Mesodermal cell (in vitro differentiated cells): ENCODE results near the gene ZNRF3.
"Not testable (repeated sequence)": the region's sequence is repeated elsewhere in the genome, so short reads cannot be mapped to it uniquely, and the experiment has no call there.

Experiments used
- H3K27ac ChIP-seq: 2 replicates; pipeline ENCODE4 v1.7.0; 2013; ENCODE audit warnings: mild to moderate bottlenecking, low read depth, low read length, moderate library complexity; ENCODE audit not compliant: severe bottlenecking
- H3K36me3 ChIP-seq: 2 replicates; pipeline ENCODE4 v1.7.1; 2013; ENCODE audit warnings: mild to moderate bottlenecking, low read length, moderate library complexity; ENCODE audit not compliant: control insufficient read depth, insufficient read depth
- H3K4me1 ChIP-seq: one replicate; pipeline ENCODE4 v1.7.1; 2013; ENCODE audit warnings: mild to moderate bottlenecking, low read length; ENCODE audit not compliant: insufficient read depth, control insufficient read depth, poor library complexity, severe bottlenecking
- H3K4me3 ChIP-seq: 2 replicates; pipeline ENCODE4 v1.7.0; 2013; ENCODE audit warnings: low read length, control low read depth, mild to moderate bottlenecking; ENCODE audit not compliant: insufficient read depth, poor library complexity, severe bottlenecking; ENCODE audit errors: extremely low read depth
- H3K9me3 ChIP-seq: 2 replicates; pipeline ENCODE4 v1.7.1; 2013; ENCODE audit warnings: mild to moderate bottlenecking, low read length, moderate library complexity; ENCODE audit not compliant: control insufficient read depth
- WGBS, 2 experiments: methylation state at CpG; one replicate each; pipeline ENCODE4 v1.1.5; 2013; ENCODE audit warnings: missing lambda C conversion rate in 2 of 2; ENCODE audit not compliant: insufficient coverage in 2 of 2; 5-methylcytosine and 5-hydroxymethylcytosine counted together

The ZNRF3 gene

DNA sequence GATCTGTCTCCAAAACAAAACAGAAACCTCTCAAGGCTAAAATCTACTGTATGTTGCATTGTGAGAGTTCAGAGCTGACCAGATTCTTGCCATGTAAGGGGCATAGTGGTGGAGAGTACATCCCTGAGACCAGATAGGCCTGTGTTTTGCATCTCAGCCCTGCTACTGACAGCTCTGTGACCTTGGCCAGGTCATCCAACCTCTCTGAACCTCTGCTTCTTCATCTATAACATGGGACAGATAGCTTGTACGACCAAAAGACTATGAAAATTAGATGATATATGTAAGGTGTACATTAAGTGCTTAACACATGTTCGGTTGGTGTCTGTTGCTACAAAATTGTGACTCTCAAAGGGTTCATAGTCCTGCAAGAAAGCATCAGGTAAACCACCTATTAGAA is 22.9 kb downstream of the ZNRF3 start:
- H3K9me3 ChIP-seq: no peaks in the 10 kb centered on the region
- 82 to 86% methylated on average over 1 of the region's 2 CpGs for WGBS, 2 experiments
- no peaks in the 10 kb centered on the region for H3K36me3 ChIP-seq
- peaks cover 29% of the 10 kb centered on the region for H3K4me1 ChIP-seq
- H3K4me3 ChIP-seq: no peak overlapping the region
- no peak overlapping the region for H3K27ac ChIP-seq

DNA sequence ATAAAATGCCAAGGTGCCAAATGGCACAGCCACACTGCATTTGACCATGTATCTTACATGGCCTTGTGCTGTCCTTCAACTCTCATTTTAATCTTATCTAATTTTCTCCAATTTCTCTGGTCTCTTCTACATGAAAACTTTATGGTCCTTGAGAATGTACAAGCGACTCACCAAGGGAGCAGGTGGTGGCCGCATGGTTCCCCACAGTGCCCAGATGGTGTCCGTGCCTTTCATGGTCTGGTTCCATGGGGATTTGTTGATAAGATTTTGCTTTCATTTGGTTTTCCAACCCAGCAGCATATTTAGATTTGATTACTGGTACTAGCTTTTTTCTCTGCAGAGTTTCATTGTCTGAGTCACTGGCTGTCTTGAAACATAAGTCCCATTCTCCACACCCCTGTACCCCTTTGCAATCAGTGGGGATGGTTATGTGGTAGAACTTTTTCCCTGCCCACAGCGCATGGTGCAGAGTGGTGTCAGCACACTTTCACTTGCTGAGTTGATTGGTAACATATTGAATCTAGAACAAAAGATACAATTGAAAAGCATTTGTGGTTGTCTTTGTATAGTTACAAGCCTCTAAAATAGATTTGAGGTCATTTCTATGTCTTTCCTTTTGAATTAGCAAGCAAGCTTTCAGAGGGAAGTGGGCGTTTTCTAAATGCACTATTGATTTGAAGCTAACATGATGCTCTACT is 24.1 kb downstream of the ZNRF3 start:
- 88% methylated on average over 3 of the region's 5 CpGs; no CpG with 5 or more reads in 1 of the 2 experiments for WGBS, 2 experiments

DNA sequence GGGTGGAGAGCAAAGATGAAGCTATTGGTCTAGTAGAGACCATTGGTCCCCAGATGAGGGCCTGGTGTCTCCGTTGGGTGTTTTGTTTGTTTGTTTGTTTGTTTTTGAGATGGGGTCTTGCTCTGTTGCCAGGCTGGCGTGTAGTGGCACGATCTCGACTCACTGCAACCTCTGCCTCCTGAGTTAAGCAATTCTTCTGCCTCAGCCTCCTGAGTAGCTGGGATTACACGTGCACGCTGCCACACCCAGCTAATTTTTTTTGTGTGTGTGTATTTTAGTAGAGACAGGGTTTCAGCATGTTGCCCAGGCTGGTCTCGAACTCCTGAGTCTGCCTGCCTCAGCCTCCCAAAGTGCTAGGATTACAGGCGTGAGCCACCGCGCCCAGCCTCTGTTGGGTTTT is 25.4 kb downstream of the ZNRF3 start:
- not testable (repeated sequence) for H3K9me3 ChIP-seq, H3K27ac ChIP-seq, H3K4me3 ChIP-seq, H3K36me3 ChIP-seq
- H3K4me1 ChIP-seq: peaks cover 30% of the 10 kb centered on the region
- 87 to 94% methylated on average over 10 of the region's 10 CpGs for WGBS, 2 experiments

More for the DNA sequence above, 24.1 kb downstream of the ZNRF3 start:
- no peak overlapping the region for H3K4me3 ChIP-seq
- H3K27ac ChIP-seq: no peak overlapping the region
- no peaks in the 10 kb centered on the region for H3K36me3 ChIP-seq
- peaks cover 41% of the 10 kb centered on the region for H3K4me1 ChIP-seq
- H3K9me3 ChIP-seq: no peaks in the 10 kb centered on the region

DNA sequence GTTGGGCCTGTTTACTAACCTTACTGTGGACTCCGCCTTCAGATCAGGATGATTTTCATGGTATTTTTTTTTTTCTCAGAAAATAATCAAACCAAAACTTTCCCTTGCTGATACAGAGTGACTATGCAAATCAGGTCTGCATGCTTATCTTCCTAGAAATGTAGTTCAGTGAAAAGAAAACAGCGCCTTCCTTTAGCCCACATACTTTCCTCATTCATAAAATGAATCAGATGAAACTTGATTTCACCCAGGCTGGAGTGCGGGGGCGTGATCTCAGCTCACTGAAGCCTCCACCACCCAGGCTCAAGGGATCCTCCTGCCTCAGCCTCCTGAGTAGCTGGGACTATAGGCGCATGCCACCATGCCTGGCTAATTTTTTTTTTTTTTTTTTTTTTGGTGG is 26.0 kb downstream of the ZNRF3 start:
- WGBS, 2 experiments: 95 to 100% methylated on average over 2 to 4 of the region's 5 CpGs
- no peak overlapping the region for H3K4me3 ChIP-seq
- no peaks in the 10 kb centered on the region for H3K36me3 ChIP-seq
- peaks cover 24% of the 10 kb centered on the region for H3K4me1 ChIP-seq
- H3K9me3 ChIP-seq: no peaks in the 10 kb centered on the region
- no peak overlapping the region for H3K27ac ChIP-seq

DNA sequence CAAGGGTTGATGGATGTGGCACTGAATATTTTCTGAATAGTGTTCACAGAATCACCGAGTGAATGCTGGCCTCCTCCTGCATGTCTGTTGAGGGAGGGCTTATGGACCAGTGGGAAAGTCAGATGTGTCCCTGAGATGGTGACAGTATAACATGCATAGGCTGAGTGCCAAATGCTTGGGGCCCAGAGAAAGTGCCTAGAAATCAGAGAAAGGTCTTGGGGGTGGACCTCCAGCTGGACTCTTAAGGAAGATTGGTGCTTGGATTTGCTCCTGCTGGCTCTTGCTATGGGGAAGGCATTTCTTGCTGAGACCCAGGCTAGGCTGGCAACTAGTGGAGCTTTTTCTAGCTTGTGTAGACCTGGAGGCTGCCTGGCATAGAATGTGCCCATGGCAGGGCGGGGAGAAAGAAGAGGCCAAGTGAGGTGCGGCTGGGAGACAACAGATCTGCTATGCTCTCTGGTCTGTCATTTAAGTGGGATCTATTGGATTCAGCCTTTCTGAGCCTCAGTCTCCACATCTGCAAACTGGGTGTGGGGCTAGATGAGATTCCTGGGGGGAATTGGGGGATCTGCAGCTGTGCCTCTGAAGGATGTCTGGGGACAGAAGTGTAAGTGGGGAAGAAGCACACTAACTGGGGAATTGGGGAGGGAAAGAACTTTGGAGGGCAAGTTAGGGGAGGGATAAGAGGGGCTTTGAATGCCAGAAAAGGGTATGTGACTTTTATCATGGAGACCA is 27.4 kb downstream of the ZNRF3 start:
- H3K9me3 ChIP-seq: no peaks in the 10 kb centered on the region
- 88 to 100% methylated on average over 2 to 3 of the region's 3 CpGs for WGBS, 2 experiments
- no peak overlapping the region for H3K27ac ChIP-seq
- peaks cover 15% of the 10 kb centered on the region for H3K4me1 ChIP-seq
- no peak overlapping the region for H3K4me3 ChIP-seq
- H3K36me3 ChIP-seq: no peaks in the 10 kb centered on the region

DNA sequence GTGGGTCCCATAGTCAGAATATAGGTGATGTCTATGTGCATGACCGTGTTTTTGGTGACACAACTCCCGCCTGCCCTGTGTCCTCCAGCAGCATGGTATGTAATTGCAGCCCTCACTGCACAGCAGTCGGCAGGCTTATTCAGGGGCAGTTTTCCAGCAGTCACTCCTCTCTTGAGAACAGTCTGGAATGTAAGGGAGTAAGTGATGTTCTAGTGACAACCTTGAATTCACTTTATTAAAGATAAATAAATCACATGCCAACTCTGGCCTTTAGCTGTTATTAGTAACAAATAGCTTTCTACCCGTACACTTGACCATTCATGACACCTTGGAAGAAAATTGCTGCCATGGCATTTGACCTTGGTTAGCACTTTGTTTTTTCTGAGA is 27.9 kb downstream of the ZNRF3 start:
- Histone ChIP-seq H3K4me1 (peaks cover 15% of the 10 kb centered on the region), H3K27ac (peak overlapping the region; percentile 87), H3K9me3 (no peaks in the 10 kb centered on the region), H3K36me3 (no peaks in the 10 kb centered on the region), H3K4me3 (no peak overlapping the region)
- WGBS, 2 experiments: 75 to 90% methylated on average over 2 to 3 of the region's 4 CpGs

DNA sequence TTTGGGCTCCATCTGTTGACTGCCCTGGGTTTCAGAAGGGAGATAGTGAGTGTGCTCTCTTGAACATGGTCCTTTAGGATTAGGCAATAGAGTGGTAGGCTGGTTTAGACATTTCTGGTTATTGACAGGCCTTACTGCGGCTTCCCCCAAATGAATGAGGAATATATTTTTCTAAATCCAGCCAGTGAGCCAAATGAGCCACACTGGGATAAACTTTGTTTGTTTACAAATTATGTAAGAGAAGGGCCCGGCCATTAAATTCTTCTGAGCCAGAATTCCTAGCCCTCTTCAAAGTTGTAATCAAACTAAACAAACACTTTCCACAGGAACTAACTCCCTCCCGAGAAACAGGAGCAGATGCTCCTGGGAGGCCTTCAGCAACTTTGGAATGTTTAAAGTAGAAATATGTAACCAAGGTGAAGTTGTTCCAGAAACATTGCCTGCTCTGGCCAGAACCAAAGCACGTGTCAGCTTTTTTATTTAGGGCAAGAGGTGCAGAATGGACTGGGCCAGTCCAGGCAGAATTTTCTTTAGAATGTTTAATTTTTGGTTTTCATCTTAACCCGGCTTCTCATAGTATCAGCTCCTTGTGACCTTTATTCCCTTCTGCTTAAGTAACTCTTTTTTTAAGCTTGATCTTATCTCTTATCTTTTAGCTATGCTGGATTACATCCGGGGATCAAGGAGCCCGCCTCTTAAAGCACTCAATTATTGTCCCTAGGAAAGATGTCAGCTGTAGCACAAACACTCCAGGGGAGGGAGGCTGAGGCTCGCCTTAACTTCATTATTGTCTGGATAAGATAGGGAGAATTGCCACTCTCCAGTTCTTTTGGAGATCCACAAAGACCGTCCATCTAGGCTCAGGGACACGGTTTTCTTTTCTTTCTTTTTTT is 28.7 kb downstream of the ZNRF3 start:
- no peaks in the 10 kb centered on the region for H3K36me3 ChIP-seq
- H3K4me3 ChIP-seq: no peak overlapping the region
- peak overlapping the region; percentile 87 for H3K27ac ChIP-seq
- peaks cover 22% of the 10 kb centered on the region for H3K4me1 ChIP-seq
- H3K9me3 ChIP-seq: no peaks in the 10 kb centered on the region
- WGBS, 2 experiments: 73 to 86% methylated on average over 3 to 5 of the region's 10 CpGs

DNA sequence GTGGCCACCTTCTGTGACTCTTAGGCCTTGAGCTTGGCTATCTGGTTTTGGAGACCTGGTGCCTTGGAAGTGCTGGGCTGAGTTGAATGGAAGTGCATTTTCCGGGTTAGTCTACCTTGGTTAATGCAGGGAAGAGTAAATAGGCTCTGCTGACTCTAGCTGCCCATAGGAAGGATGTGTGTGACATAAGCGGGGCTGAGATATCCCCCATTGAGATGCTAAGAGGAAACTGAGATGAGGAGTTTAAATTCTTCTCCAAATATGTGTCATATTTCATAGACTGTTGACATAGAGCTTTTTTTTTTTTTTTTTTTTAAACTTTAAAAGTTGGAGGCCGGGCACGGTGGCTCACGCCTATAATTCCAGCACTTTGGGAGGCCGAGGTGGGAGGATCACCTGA is 30.8 kb downstream of the ZNRF3 start:
- Histone ChIP-seq H3K36me3 (no peaks in the 10 kb centered on the region), H3K4me1 (peaks cover 43% of the 10 kb centered on the region), H3K4me3 (no peak overlapping the region), H3K27ac (no peak overlapping the region), H3K9me3 (no peaks in the 10 kb centered on the region)
- WGBS, 2 experiments: 84 to 100% methylated on average over 3 to 4 of the region's 6 CpGs

DNA sequence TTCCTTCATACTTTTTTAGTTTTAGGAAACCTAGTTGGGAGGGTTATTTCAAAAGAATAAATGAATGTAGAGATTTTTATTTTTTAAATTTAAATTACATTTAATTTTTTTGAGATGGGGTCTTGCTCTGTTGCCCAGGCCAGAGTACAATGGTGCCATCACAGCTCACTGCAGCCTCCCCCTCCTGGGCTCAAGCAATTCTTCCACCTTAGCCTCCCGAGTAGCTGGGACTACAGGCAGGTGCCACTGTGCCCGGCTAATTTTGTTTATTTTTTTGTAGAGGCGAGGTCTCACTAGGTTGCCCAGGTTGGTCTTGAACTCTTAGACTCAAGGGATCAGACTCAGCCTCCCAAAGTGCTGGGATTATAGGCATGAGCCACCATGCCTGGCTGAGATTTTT is 32.6 kb downstream of the ZNRF3 start:
- WGBS, 2 experiments: 86 to 92% methylated on average over 2 of the region's 3 CpGs
- peaks cover 48% of the 10 kb centered on the region for H3K4me1 ChIP-seq
- no peak overlapping the region for H3K27ac ChIP-seq
- H3K4me3 ChIP-seq: no peak overlapping the region
- no peaks in the 10 kb centered on the region for H3K9me3 ChIP-seq
- H3K36me3 ChIP-seq: no peaks in the 10 kb centered on the region

DNA sequence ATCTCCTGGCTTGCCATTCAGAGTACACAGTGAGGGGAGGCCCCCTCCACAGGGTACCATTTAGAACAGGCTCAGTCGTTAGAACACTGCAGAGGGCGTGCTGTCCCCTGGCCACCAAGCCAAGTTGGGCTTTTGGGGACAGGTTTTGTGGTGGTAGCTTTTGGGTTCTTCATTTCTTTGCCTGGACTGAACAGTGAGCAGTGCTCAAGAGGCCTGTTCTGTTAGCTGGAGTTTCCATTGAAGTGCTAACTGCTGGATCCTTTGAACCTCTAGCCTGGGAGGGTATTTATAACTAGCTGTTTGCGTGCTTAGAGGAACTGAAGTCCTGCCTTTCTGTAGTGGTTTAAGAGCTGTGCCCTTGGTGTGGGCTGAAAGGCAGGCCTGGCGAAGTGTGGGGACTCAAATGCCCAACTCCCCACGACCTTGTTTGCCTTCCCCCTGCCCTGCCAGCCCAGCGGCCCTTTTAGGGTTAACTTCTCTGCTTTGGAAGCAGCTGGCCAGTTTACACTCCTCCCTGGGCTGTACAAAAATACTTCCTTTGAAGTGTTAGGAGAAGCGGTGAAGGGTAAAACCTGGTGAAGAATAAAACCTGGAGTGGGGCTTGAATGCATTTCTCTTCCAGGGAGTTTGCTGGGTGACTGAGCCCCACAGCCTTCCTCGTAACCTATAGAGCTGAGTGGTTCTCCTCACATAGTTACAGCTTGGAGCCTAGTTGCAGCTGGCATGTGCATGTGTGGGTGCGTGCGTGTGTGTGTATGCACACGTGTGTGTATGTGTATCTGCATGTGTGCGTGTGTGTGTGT is 34.6 kb downstream of the ZNRF3 start:
- Histone ChIP-seq H3K4me1 (peaks cover 33% of the 10 kb centered on the region), H3K27ac (peak overlapping the region; percentile 76), H3K36me3 (no peaks in the 10 kb centered on the region), H3K9me3 (no peaks in the 10 kb centered on the region), H3K4me3 (no peak overlapping the region)
- WGBS, 2 experiments: 30 to 42% methylated on average over 2 to 7 of the region's 12 CpGs
